Middle frontal gyrus (tissue), 1 donor: ENCODE data around the gene ADGRL2.

Source experiments
- DNase-seq: peaks from one replicate; pipeline ENCODE4 v3.0.0-alpha.2; 2015; ENCODE audit warnings: low spot score; ENCODE audit errors: extremely low spot score

ADGRL2 gene

DNA sequence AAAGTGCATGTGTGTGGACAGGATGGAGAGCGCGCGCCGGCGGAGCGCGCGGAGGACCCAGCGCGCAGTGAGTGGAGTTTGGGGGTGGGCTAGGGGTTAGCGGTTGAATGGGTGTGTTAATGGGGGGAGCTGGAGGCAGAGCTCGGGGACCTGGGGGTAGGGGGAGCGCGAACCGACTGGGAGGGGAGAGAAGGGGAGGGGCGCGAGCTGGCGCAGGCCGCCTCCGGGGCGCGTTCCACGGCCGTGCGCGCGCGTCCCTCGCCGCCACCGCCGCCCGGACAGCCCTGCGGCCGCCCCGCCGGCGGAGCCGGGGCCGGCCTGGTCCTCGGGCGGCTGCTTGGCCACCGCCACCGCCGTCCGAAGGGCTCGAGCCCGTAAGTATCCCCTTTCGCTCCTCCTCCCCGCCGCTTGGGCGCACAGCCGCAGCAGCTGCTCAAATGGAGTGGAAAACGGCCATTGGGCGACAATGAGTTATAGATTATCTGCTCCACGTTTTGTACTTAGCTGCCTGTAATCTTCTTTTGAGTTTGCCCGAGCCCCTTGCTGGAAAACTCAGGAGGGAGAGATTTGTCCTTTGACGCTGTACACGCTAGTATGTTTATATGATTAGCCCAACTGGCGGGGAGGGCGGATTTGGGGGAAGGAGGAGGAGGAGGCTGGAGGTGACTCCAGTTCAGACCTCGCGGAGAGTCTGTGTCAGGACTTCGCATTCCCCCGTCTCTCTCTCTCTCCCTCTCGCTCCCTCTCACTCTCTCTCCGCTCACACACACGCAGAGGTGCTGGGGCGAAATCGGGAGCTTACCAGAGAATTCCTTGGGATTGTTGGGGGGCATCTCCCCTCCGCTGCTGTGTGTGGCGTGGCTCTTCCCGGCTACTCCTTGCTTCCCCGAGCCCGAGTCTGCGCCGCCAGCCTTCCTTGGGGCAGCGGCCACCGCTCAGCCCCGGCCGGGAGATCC is at the start of gene ADGRL2:
TSS of gene ADGRL2 (plus strand) at position 240 of the 956 bp plus-strand sequence. CDS start 36,051 bp downstream, outside the sequence.
- no peak for DNase-seq

DNA sequence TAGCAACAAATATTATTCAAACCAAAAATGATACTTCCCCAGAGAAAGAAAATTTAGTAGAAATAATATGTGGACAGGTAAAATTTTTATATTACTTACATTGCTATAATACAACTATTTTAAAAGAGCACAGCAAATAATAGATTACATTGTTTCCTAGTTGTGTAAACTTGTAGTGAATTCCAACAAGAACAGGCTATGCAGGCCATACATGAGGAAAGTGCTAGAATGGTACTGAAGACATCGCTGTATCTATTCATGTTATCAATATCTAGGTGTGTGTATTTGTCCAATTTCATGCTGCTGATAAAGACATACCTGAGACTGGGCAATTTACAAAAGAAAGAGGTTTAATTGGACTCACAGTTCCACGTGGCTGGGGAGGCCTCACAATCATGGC is 47.9 kb upstream of the ADGRL2 start:
- no peak for DNase-seq

DNA sequence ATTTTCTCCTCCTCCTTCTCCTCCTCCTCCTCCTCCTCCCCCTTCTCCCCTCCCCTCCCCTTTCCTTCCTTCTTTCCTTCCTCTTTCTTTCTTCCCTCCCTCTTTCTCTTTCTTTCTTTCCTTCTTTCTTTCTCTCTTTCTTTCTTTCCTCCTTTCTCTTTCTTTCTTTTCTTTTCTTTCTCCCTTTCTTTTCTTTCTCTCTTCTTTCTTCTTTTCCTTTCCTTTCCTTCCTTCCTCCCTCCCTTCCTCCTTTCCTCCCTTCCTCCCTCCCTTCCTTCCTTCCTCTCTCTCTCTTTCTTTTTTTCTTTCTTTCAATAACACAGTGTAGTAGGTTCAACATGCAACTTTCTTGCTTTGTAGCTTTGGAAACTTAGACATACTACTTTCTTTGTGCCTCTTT is 46.3 kb upstream of the ADGRL2 start:
- DNase-seq = no peak

DNA sequence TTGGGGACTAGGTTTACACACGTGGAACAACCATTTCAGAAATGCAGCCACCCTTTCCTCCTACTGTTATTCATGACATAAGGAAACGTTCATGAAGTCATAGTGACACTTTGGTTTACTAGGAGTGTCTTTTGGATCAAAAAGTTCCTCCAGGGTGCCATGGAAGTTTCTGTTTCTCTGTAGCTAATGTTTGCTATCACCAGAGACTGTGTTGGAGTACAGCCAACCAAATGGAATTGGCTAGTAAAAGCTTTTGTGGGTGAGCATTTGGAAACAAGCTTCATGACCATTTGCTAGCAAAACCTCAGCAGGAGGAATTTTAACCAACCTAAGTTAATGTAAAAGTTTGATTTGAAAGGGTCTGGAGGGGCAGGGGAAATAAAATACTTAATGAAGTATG is 43.9 kb upstream of the ADGRL2 start:
- DNase-seq = no peak

DNA sequence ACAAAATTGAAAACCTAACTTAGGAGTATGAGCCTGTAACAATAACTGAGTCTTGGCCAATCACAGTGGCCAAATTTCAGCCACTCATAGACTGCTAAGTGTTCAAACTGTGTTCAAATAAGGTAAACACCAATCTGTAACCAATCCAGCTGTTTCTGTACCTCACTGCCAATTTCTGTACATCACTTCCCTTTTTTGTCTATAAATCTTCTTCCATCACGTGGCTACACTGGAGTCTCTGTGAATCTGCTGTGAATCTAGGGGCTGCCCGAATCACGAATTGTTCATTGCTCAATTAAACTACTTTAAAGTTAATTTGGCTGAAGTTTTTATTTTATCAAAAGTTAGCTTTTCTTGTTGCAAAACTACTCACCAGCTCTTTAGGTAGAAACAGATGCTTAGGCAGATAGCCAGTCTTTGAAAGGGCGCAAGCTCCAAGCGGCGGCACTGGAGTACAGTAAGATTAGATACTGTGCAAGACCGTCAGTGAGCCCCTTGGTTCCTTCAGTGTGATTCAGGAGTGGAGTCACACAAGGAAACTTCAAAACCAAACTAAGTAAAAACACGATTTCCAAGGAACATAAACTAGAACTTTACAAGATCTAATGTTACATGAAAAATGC is 43.2 kb upstream of the ADGRL2 start:
- DNase-seq = no peak

DNA sequence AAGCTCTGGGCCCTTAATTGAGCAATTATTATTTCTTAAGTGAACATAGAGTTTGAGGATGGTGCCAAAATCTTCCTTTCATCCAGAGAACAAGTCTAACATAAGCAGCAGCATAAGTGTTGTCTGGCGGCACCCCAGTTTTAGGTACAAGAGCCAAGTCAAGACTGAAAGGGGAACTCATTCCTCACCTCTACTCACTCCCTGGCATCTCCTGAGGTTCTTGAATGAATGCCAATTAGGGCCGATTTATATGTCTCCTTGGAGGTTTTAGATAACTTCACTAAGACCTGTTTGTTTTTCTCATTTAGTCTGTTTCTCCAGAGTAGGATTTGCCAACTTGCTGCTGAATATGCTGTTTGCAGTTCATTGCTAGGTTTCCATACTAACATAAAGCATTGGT is 42.6 kb upstream of the ADGRL2 start:
- DNase-seq = no peak

DNA sequence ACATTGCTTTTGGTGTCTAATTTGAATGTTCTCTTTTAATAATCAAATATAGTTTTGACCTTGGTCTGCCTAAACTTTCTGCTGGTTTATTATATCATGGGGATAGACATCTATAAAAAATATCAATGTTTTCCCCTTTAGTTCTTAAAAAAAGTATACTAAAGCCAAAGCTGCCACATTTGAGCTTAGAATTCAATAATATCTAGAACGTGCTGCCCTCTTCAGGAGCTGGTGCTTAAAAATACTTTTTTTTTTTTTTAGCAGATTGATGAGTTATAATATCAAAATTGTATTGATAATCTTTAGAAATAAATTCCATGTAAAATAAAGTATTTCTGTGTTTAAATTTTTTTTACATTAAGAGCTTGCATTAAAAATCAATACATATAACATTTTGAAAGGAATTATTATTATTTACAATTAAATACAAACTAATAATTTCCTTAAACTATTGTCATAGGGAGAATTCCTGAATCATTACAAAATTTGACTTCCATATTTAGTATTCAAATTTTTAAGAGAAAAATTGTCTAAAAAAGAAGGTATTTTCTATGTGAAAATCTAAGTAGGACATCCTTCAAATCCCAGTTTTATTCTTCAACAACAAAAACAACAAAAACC is 40.1 kb upstream of the ADGRL2 start:
- DNase-seq = no peak

DNA sequence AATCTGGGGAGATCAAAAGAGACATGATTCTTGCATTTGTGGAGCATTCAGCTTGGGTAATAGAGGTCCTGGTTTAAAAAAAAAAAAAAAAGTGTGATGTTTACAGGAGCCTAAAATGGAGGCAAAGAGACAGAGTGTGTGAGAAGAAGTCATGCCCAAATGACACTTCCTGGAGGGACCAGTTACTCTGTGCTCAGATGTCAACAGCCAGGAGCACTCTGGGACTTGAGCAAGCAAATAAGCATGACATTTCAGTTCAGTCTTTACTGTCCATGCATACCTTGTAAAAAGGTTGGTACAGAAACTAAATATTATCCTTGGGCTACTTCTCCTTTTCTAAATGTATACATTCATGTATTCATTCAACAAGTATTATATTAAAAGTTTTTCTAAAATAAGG is 25.2 kb upstream of the ADGRL2 start:
- DNase-seq = no peak

DNA sequence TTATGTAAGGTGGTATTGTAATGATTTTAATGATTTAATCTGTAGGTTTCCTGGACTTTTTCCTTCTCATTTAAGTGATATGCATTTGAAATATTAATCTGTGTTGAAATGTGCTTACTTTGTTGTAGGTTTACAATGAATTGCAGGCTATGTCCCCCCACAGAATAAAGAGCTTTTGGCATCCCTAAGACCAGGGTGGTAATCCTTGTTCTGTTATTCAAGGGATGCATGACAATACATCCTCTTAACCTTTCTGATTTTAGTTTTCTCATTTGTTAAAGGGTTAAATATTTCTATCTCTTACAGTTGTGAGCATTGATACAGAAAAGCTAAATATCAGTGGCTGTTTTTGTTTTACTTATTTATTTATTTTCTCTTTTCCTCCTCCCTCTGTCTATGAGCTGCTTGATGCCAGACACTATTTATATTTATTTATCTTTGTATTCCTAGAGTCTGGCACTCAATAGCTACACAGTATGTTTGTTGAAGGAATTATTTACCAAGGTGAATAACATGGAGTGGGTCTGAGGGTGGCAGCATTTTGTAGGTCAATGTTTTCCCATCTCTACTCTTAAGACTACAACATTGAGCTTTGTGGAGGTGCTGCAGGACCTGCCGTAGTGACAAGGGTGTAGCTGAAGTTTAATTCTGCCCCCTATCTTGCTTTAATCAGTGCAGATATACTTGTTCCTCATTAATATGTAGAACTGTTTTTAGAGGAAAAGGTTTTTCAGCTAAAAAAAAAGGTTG is 19.9 kb upstream of the ADGRL2 start:
- no peak for DNase-seq

DNA sequence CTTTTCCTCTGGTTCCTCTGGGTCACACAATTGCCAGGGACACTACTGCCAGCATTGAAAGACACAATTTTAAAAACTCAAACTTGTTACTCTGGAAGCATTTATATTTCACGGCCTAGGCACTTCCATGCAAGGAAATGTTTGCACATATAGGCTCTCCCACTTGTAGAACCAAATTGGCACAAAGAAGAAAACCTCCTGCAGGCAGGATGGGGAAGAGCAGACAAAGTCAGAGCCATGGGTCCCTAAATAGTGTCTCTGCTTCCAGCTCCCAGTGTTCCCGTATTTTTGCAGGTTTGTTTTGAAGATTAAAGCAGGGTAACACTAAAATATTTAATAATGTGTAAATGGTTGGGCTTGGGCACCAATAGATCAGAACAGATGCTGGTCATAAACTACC is 19.0 kb upstream of the ADGRL2 start:
- DNase-seq = no peak

DNA sequence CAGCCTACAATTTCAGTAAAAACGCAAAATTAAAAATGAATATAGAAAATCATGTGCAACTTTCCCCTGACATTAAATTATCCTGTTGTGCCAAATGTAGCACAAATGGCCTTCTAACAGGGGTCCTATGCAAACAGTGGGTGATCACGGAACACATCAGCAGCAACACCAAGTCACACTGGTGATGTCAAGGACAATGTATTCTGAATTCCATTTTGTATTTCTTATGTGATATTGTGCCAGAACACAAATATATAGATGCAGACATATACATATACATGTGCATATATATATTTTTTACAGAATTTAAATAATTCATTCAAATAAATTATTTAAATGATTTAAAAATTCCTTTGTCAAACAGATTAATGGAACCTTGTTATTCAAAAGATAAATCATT is 8.6 kb upstream of the ADGRL2 start:
- DNase-seq = no peak

DNA sequence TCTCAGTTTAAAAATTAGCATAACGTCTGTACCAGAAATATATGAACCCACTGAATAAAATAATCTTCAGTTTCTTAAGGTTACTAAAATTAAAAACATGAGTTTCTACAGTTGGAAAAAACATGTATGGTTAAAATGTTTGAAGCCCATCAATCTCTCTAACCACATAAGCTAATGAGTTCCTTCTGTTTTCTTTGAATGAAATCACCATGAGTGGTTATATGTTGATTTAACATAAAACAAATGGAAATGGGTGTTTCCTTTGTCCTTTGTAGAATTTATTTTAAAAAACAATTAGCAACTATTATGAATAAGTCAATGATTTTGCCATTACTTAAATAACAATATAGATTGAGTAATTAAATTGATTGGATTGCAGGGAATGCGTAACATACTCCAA is 3.0 kb upstream of the ADGRL2 start:
- DNase-seq = no peak

DNA sequence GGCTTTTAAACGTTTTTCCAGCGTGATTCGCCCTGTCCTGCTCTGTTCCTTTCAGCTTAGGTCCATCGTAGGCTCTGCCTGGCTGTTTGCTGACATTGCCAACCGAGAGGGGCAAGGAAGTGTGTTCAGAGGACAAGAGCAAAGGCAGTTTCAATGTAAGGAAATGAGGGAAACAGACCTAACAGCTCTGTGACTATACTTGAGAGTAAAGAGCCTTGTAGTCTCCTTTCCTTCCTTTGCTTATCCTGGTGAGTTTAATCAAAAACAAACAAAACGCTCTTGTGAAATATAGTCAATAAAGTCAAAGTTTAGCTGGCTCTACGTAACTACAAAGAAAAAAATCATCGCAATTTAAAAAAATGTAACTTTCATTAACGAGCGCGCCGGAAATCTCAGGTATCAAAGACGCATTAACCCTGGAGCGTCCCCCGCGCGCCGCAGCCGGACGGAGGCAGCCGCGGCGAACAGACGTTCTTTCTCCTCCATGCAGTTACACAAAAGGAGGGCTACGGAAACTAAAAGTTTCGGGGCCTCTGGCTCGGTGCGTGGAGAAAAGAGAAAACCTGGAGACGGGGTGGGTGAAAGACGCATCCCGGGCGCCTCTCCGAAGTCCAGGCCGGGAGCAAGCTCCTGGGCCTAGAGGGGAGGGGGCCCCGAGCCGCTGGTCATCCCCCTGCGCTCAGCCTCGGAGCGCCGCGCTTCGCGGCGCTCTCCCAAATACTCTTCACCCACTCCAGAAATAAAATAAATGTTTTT is 617 bp upstream of the ADGRL2 start:
- DNase-seq = no peak

DNA sequence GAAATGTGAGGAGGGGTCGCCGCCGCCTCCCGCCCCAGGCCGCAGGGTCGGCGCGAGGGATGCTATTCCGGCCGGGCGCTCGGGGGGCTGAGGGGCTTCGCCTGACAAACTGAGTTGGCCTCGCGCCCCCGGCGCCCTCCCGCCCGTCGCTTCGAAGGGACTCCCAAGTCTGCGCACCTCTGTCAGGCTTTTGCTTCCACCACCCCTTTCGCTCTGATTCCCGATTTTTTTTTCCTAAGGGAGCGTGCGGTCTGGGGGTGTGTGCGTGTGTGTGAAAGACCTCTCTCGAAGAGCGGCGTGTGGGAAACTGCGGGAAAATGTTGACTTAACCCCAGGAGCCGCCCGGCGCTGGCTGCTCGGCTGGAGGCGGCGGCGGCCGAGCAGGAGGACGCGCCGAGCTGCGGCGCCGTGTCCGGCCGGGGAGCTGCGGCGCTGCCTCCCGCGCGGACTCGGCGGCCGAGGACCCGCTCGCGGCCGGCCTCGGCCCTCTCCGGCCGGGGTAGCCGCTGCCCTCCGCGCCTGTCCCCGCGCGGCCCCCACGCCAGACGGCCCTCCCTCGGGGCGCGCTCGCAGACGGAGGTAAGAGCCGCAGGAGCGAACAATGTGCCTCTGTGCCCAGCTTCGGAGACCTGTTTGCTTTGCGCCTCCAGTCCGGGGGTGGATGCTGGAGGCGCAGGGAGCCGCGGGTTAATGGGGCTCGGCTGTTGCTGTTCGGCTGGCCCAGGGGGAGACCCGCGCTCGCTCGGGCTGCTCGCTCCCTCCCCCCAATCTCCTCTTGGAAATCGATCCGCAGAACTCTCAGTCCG is 1.1 kb downstream of the ADGRL2 start:
- no peak for DNase-seq

DNA sequence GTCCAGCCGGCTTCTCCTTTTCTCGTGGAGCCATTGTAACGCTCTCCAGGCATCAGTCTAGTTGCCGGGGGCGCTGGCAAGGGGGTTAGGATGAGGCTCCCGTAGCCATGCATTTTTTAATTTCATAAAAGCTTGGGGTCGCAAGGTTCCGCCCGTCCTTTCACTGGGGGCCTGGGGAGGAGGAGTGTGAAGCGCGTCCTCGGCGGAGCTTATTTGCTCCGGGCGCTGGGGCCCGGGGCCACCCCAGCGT is 1.6 kb downstream of the ADGRL2 start:
- DNase-seq = no peak

DNA sequence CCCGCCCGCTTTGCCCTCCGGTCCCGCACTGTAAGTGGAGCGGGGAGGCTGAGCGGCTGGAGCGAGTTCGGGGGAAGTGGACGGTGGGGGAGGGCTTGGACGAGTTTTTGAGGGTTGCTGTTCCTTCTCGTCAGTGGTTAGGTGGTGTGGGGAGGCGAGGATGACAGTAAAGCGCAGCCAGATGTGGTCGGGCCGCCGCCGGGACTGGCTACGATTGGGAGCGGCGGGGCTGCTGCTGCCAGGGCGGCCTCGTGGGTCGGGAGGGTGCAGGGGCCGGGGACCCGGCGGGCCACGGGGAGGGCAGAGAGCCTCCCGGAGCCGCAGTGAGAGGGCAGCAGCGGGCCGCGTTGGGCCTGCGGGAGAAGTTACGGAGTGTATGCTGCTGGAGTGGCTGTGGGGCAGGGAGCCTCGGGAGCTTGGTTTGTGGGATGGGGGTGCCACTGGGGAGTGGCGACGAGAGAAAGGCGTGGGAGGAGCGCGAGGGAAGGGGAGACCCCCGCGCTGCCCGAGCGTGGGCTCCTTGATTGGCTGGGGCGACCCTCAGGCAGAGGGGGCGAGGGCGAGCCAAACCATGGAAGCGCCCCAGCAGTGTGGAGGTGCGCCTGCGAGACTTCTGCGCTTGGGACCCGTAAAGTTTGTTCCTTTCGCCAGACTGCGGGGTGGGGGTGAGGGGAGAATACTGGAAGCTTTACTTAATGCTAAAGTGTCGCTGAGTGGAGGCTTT is 2.1 kb downstream of the ADGRL2 start:
- DNase-seq = no peak

DNA sequence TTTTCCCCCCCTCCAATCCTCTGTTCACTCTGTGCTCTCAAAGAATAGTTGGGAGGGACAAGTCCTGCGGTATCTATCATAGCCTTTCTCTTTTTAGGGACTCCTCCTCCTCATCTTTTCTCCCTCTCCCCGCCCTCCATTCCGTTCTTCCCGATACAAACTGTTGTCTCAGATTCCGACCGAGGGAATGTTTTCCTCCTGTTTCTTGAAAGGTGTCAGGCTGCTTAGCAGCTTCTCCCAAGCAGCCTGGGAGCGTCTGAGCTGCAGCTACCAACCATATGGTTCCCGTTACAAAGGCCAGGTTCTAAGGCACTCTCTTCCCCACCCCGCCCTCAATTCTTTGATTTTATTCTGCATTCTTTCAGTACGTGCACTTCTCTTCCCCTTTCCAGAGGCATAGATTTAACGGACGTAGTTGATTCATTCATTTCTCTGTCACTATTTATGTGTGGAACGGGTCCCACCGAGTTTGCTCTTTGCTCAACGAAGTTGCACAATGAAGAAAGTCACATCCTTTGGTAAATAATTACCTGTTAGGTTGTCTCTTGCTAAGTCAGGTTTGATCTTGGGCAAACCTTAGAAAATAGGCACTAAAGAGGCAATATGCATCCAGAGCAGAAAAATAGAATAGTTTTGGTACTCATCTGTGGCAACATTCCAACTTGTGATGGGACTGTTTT is 2.8 kb downstream of the ADGRL2 start:
- no peak for DNase-seq

DNA sequence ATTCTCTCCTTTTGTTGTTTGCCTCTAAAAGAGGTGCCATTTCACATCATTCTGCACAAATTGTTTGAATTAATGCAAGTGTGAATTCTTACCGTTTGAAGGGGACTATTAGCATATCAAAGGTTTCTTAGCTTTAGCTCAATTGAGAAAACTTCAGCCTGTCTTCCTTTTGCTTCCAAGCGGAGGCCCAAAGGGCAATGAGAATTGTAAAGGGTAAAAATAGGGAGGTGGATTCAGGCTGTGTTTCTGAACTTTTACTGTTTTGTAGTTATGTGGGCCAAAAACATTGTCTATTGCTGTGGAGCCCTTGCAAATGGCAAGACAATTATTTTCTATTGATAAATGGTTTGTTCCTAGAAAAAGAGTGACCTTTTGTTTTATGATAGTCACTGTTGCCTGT is 3.6 kb downstream of the ADGRL2 start:
- DNase-seq = no peak
